Measurements from ENCODE around the gene EPO.

- TF ChIP-seq CTCF (IDR thresholded peaks at IDR 0.05) = no peak
- TF ChIP-seq POLR2A (IDR thresholded peaks at IDR 0.05) = no peak
Measured at GRCh38 chr7:100671353-100672327, 48.6 kb upstream of the EPO start.

Data from body of pancreas (tissue), 4 donors.